Right lobe of liver (tissue), 4 donors: Measurements from ENCODE around the gene SEMA4D.

Experiments used
- POLR2A ChIP-seq: fragments of 450-650 bp; IDR thresholded peaks from one replicate; pipeline ENCODE4 v1.6.1; 2017; ENCODE audit warnings: antibody characterized with exemption, mild to moderate bottlenecking
- TF ChIP-seq, protein P1 (sequence below), 4 donors: fragments of 200-600 bp in 3 of 4; fragments of 450-650 bp in 1 of 4; IDR thresholded peaks; one replicate each; pipeline versions ENCODE4 v1.5.1 to v1.8.0; 2016 to 2022; ENCODE audit warnings: antibody characterized with exemption in 4 of 4, mild to moderate bottlenecking in 2 of 4
- donor health status: DM: no; HTN: no; CAD: no.
- donor health status: DM: no; HTN: no; CAD: no.
- donor health status: DM: no; HTN: yes; CAD: no.

DNA sequence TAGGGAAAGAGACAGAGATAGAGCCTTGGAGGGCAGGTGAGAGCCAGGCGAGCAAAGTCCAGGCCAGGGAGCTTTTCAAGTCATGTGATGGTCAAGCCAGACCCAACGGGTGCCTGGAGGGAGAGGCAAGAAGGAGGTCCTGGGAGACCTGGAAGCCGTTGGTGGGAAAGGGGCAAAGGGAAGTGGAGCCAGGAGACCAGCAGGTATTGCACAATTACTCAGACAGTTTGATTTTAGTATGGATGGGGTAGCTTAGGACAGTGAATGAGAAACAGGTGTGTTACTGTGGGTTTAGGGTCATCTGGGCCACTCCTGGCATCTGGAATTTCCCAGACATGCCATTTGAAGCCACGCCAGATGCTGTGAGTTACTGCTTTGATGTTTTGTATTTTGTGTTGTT is 174.5 kb downstream of the SEMA4D start:
- TF ChIP-seq, protein P1, sequence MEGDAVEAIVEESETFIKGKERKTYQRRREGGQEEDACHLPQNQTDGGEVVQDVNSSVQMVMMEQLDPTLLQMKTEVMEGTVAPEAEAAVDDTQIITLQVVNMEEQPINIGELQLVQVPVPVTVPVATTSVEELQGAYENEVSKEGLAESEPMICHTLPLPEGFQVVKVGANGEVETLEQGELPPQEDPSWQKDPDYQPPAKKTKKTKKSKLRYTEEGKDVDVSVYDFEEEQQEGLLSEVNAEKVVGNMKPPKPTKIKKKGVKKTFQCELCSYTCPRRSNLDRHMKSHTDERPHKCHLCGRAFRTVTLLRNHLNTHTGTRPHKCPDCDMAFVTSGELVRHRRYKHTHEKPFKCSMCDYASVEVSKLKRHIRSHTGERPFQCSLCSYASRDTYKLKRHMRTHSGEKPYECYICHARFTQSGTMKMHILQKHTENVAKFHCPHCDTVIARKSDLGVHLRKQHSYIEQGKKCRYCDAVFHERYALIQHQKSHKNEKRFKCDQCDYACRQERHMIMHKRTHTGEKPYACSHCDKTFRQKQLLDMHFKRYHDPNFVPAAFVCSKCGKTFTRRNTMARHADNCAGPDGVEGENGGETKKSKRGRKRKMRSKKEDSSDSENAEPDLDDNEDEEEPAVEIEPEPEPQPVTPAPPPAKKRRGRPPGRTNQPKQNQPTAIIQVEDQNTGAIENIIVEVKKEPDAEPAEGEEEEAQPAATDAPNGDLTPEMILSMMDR (IDR thresholded peaks at IDR 0.05) = no peak
- no peak for TF ChIP-seq POLR2A
